MG63 (cell line): ENCODE data around the gene DNAI4. TPM values are rescaled to one million over a fixed set of nuclear protein-coding genes. Genes with fewer than 3 reads are reported as not detected.
"Not testable (repeated sequence)": the region's sequence is repeated elsewhere in the genome, so short reads cannot be mapped to it uniquely, and the experiment has no call there.

Experiments
- DNase-seq: peaks from one replicate; pipeline ENCODE4 v3.0.0-alpha.2; 2020
- H3K27me3 ChIP-seq: fragments of 250-450 bp; sonication (Bioruptor Pico); 2 replicates; pipeline ENCODE4 v1.5.1; 2020; ENCODE audit warnings: mild to moderate bottlenecking, moderate library complexity
- H3K36me3 ChIP-seq: fragments of 250-450 bp; sonication (Bioruptor Pico); 2 replicates; pipeline ENCODE4 v1.5.1; 2020; ENCODE audit warnings: mild to moderate bottlenecking, moderate library complexity
- H3K4me3 ChIP-seq: fragments of 250-450 bp; sonication (Bioruptor Pico); 2 replicates; pipeline ENCODE4 v1.5.1; 2020; ENCODE audit warnings: mild to moderate bottlenecking, moderate library complexity
- H3K9me3 ChIP-seq: fragments of 250-450 bp; sonication (Bioruptor Pico); 2 replicates; pipeline ENCODE4 v1.5.1; 2020; ENCODE audit warnings: mild to moderate bottlenecking, moderate library complexity
- total RNA-seq: library from RNA; depleted of rRNA; stranded (reverse); fragments of >200 nt; shearing (Covaris generic); gene quantifications from 2 replicates; pipeline ENCODE4 v1.2.3, GENCODE V29; 2014; ENCODE audit warnings: low replicate concordance

DNAI4 gene
- total RNA-seq, 1 experiment from 2014 or later, result 0.10 TPM

GRCh38 chr1:66873111-66873510 is 51.5 kb downstream of the DNAI4 start:
- no peak for DNase-seq
- Histone ChIP-seq H3K4me3 (no peak overlapping the region), H3K36me3 (no peaks in the 10 kb centered on the region), H3K9me3 (peaks cover 5% of the 10 kb centered on the region), H3K27me3 (no peaks in the 10 kb centered on the region)

DNA sequence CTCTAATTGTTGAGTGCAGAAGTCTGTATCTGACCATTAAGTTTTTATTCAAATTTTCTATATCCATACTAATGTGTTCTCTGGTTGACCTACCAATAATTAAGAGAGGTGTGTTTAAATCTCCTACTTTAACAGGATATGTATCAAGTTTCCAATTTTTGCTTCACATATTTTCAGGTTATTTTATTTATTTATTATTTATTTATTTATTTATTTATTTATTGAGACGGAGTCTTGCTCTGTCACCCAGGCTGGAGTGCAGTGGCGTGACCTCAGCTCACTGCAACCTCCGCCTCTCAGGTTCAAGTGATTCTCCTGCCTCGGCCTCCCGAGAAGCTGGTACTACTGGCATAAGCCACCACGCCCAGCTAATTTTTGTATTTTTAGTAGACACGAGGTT is 52.6 kb downstream of the DNAI4 start:
- not testable (repeated sequence) for H3K9me3 ChIP-seq, H3K27me3 ChIP-seq, H3K36me3 ChIP-seq, DNase-seq, H3K4me3 ChIP-seq

- Histone ChIP-seq H3K9me3 (no peaks in the 10 kb centered on the region), H3K27me3 (no peaks in the 10 kb centered on the region), H3K4me3 (no peak overlapping the region), H3K36me3 (no peaks in the 10 kb centered on the region)
- DNase-seq, result no peak
Measured at GRCh38 chr1:66867501-66867900, 57.2 kb downstream of the DNAI4 start.

GRCh38 chr1:66860529-66860928 is 64.1 kb downstream of the DNAI4 start:
- no peaks in the 10 kb centered on the region for H3K9me3 ChIP-seq
- DNase-seq, result no peak
- H3K36me3 ChIP-seq, result no peaks in the 10 kb centered on the region
- H3K4me3 ChIP-seq, result no peak overlapping the region
- no peaks in the 10 kb centered on the region for H3K27me3 ChIP-seq

DNA sequence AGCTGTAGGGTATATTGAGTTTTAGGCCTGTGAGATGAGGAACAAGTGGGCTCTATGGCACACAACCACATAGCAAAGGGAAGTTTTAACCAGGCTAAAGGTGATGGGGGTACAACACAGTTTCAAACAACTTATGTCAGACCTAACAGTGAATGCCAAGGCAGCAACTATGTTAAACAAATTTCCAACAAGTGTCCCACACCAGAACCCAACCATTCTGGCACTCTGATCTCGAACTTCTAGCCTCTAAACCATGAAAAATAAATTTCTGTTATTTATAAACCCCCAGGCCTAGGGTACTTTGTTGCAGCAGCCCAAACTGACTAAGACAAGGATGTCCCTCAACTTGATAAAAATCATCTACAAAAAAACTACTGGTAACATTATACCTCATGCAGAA is 71.3 kb downstream of the DNAI4 start:
- Histone ChIP-seq H3K27me3 (no peaks in the 10 kb centered on the region), H3K4me3 (no peak overlapping the region), H3K36me3 (no peaks in the 10 kb centered on the region), H3K9me3 (no peaks in the 10 kb centered on the region)
- no peak for DNase-seq

DNA sequence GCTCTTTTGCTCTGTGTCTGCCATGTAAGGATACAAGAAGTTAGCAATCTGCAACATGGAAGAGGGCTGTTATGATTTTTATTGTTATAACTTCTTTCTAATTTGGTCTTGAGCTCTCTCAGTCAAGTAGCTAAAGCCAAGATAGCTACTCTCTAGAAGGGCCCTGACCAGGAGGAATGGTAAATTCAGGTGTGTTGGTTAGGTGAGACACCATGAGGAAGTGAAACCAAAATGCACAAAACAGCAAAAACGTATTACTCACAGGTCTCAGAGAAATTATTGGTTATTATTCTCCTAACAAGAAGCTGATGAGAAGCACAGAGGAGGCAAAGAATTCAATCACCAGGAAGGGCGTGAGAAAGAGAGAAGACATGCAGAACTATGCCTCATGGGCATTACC is 71.8 kb downstream of the DNAI4 start:
- no peak for DNase-seq
- H3K36me3 ChIP-seq, result no peaks in the 10 kb centered on the region
- H3K27me3 ChIP-seq, result no peaks in the 10 kb centered on the region
- H3K9me3 ChIP-seq, result no peaks in the 10 kb centered on the region
- H3K4me3 ChIP-seq, result no peak overlapping the region

DNA sequence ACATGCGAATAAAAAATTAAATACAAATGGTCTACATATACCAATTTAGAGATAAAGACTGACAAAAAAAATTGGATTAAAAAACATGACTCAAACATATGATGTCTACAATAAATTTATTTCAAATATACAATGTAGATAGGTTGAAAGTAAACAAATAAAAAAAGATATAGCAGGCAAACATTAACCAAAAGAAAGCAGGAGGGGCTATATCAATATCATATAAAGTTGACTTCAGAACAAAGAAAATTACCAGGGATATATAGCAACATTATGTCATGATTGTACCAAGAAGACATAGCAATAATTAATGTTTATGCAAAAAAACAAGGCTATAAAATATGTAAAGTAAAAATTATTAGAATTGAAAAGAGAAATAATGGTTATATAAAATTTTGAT is 73.7 kb downstream of the DNAI4 start:
- H3K4me3 ChIP-seq, result no peak overlapping the region
- H3K36me3 ChIP-seq, result no peaks in the 10 kb centered on the region
- DNase-seq, result no peak
- H3K27me3 ChIP-seq, result no peaks in the 10 kb centered on the region
- H3K9me3 ChIP-seq, result no peaks in the 10 kb centered on the region

DNA sequence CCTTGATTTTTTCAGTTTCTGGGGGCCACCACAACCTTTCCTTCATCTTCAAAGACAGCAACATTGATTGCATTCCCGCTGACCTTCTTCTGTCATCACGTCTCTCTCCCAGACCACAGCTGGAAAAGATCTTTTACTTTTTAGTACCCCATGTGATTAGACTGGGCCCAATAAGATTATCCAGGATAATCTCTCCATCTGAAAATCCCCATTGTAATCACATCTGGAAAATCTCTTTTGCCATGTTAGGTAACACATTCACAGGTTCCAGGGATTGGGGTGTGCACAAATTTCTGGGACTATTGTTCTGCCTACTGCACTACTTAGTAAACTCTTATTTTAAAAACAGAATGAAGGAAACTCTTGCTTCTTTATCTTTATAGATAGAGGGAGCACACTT is 76.5 kb downstream of the DNAI4 start:
- no peaks in the 10 kb centered on the region for H3K36me3 ChIP-seq
- no peak overlapping the region for H3K4me3 ChIP-seq
- no peaks in the 10 kb centered on the region for H3K9me3 ChIP-seq
- DNase-seq, result no peak
- H3K27me3 ChIP-seq, result no peaks in the 10 kb centered on the region

- no peak for DNase-seq
- Histone ChIP-seq H3K9me3 (no peaks in the 10 kb centered on the region), H3K4me3 (no peak overlapping the region), H3K36me3 (no peaks in the 10 kb centered on the region), H3K27me3 (no peaks in the 10 kb centered on the region)
Measured at GRCh38 chr1:66840929-66841328, 83.7 kb downstream of the DNAI4 start.

DNA sequence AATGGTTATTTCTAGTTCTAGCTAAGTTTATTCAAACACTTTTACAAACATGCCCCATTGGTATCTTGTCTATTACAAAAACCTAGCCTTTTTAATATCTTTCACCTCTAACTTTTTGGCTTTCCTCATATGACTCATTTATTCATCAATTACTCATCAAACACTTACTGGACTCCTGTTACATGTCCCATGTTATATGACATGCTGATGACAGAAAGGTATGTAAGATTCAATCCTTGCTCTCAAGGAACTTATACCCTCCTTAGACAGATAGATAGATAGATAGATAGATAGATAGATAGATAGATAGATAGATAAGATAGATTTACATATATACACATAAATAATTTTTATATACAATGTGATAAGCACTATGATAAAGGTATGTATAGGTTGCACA is 89.7 kb downstream of the DNAI4 start:
- Histone ChIP-seq H3K36me3 (no peaks in the 10 kb centered on the region), H3K9me3 (no peaks in the 10 kb centered on the region), H3K27me3 (no peaks in the 10 kb centered on the region), H3K4me3 (no peak overlapping the region)
- DNase-seq, result no peak

- Histone ChIP-seq H3K36me3 (no peaks in the 10 kb centered on the region), H3K9me3 (no peaks in the 10 kb centered on the region), H3K27me3 (no peaks in the 10 kb centered on the region), H3K4me3 (no peak overlapping the region)
- DNase-seq, result no peak
Measured at GRCh38 chr1:66833112-66833511, 91.5 kb downstream of the DNAI4 start.

DNA sequence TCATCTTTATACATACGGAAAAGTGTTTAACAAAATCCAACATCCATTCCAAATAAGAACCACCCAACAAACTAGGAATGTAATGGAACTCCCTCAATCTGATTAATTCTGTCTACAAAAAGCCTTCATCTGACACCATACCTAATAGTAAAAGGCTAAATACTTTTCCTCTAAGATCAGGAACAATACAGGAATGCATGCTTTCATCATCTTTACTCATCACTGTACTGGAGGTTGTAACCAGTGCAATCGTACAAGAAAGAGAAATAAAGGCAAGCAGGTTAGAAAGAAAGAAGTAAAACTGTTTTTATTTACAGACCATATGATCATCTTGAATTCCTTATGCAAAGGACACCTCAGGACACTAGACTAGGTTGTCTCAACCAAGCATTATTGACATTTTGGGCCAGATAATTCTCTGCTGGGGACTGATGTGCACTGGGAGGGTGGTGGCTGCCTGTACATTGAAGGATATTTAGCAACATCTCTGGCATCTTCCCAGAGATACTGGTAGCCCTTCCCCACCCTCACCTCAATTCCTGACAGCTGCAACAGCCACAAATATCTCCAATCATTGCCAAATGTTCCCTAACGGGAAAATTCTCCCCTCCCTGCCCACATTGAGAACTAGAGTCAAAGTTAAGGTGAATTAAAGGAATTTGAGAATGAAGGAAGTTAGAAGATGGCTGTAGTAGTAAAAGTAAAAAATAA is 93.0 kb downstream of the DNAI4 start:
- no peaks in the 10 kb centered on the region for H3K9me3 ChIP-seq
- H3K36me3 ChIP-seq, result no peaks in the 10 kb centered on the region
- no peak for DNase-seq
- H3K4me3 ChIP-seq, result no peak overlapping the region
- no peaks in the 10 kb centered on the region for H3K27me3 ChIP-seq

GRCh38 chr1:66824771-66825170 is 99.9 kb downstream of the DNAI4 start:
- H3K4me3 ChIP-seq, result no peak overlapping the region
- DNase-seq, result no peak
- no peaks in the 10 kb centered on the region for H3K36me3 ChIP-seq
- no peaks in the 10 kb centered on the region for H3K9me3 ChIP-seq
- H3K27me3 ChIP-seq, result no peaks in the 10 kb centered on the region

- H3K36me3 ChIP-seq, result no peaks in the 10 kb centered on the region
- H3K27me3 ChIP-seq, result no peaks in the 10 kb centered on the region
- DNase-seq, result peak; percentile 3
- no peaks in the 10 kb centered on the region for H3K9me3 ChIP-seq
- H3K4me3 ChIP-seq, result no peak overlapping the region
Measured at GRCh38 chr1:66809736-66810326, 114.8 kb downstream of the DNAI4 start.

- Histone ChIP-seq H3K27me3 (no peaks in the 10 kb centered on the region), H3K9me3 (no peaks in the 10 kb centered on the region), H3K36me3 (no peaks in the 10 kb centered on the region), H3K4me3 (no peak overlapping the region)
- DNase-seq, result no peak
Measured at GRCh38 chr1:66809245-66809644, 115.4 kb downstream of the DNAI4 start.

GRCh38 chr1:66795839-66796238 is 128.8 kb downstream of the DNAI4 start:
- not testable (repeated sequence) for H3K4me3 ChIP-seq, H3K27me3 ChIP-seq, H3K9me3 ChIP-seq, H3K36me3 ChIP-seq, DNase-seq

DNA sequence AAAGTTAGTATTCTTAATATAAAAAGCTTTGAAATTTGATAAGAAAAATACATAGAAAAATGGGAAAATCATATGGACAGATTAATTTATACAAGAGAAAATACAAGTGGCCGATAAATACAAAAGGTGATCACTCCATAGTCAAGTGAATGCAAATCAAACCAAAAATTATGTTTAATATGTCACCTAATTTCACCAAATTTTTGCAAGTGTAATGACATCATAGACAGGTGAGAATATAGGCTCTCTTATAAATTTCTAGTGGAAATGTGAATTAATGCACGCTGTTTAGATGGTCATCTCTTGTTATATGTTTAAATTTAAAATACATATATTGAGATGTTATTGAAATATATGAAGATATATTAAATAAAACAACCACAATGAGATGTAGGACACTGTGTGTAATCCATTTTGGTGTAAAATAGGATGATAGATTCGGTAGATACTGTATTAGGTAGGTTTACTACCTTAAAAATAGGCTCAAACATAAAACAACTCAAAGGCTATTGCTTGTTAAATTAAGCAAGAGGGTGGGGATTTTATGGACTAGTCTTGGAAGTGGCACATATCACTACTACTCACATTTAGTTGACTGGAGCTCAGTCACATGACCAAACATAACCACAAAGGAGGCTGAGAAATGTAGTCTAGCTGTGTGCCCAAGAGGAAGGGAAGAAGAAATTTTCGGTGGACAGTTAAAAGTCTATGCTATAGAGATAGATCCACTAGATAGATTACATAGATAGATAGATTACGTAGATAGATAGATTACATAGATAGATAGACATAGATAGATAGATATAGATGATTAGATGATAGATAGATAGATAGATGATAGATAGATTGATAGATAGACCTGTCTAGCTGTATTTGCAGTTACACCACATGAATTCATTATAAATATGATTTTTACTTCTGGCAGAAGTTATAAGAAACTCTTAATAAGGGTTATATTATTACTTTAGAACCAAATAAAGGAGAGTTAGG is 132.7 kb downstream of the DNAI4 start:
- no peak for DNase-seq
- Histone ChIP-seq H3K36me3 (no peaks in the 10 kb centered on the region), H3K4me3 (no peak overlapping the region), H3K9me3 (no peaks in the 10 kb centered on the region), H3K27me3 (no peaks in the 10 kb centered on the region)
